Activated T-helper 2 cell treated with anti-CD3 and anti-CD28 coated beads, Interferon-gamma antibody, Interleukin-2, Interleukin-4, amounts not matched to agents 10 μg/mL and 5 μg/mL and 100 μg/mL, durations not matched to agents 14 hours and 24 hours and 36 hours (primary cell): ENCODE data around the gene NLGN1. TPM values are rescaled to one million over a fixed set of nuclear protein-coding genes. Genes with fewer than 3 reads are reported as not detected.

ENCODE experiments used
- DNase-seq: peaks from one replicate; pipeline ENCODE4 v3.0.0; 2021; ENCODE audit warnings: low spot score
- H3K27ac Mint-ChIP-seq: one replicate; pipeline ENCODE4 v1.8.0; 2021; ENCODE audit warnings: mixed read lengths
- H3K27me3 Mint-ChIP-seq: one replicate; pipeline ENCODE4 v1.8.0; 2021; ENCODE audit warnings: low read depth, mixed read lengths
- H3K36me3 Mint-ChIP-seq: one replicate; pipeline ENCODE4 v1.8.0; 2021; ENCODE audit warnings: low read depth, mixed read lengths
- H3K4me1 Mint-ChIP-seq: one replicate; pipeline ENCODE4 v1.8.0; 2021; ENCODE audit warnings: low read depth, mixed read lengths
- H3K4me3 Mint-ChIP-seq: one replicate; pipeline ENCODE4 v1.8.0; 2021; ENCODE audit warnings: low read depth, mild to moderate bottlenecking, moderate library complexity, mixed read lengths
- H3K9me3 Mint-ChIP-seq: one replicate; pipeline ENCODE4 v1.8.0; 2021; ENCODE audit warnings: mixed read lengths
- intact Hi-C: fragments of 100-400 bp; cut with micrococcal nuclease; formaldehyde crosslinking; loops from one replicate; pipeline ENCODE4 v1.15.1; 2023
- total RNA-seq: library from RNA; stranded (reverse); gene quantifications from 2 replicates; pipeline ENCODE4 v1.2.3, GENCODE V29; 2022

The NLGN1 gene
- total RNA-seq, 1 donor from 2014 or later = not detected

- Mint-ChIP-seq H3K4me3 (no peak overlapping the region), H3K27ac (no peak overlapping the region), H3K4me1 (no peaks in the 10 kb centered on the region), H3K27me3 (no peaks in the 10 kb centered on the region), H3K36me3 (no peaks in the 10 kb centered on the region), H3K9me3 (no peaks in the 10 kb centered on the region)
- DNase-seq = no peak
- intact Hi-C loops = no loop called here
These were observed 332.8 kb downstream of the NLGN1 start for GRCh38 chr3:173730391-173730790.

GRCh38 chr3:173732237-173732636 is 334.7 kb downstream of the NLGN1 start:
- intact Hi-C loops = no loop called here
- no peak for DNase-seq
- H3K4me1 Mint-ChIP-seq = no peaks in the 10 kb centered on the region
- H3K4me3 Mint-ChIP-seq = no peak overlapping the region
- H3K9me3 Mint-ChIP-seq = no peaks in the 10 kb centered on the region
- no peaks in the 10 kb centered on the region for H3K27me3 Mint-ChIP-seq
- H3K36me3 Mint-ChIP-seq = no peaks in the 10 kb centered on the region
- H3K27ac Mint-ChIP-seq = no peak overlapping the region

- intact Hi-C loops = no loop called here
- Mint-ChIP-seq H3K27ac (no peak overlapping the region), H3K9me3 (no peaks in the 10 kb centered on the region), H3K4me3 (no peak overlapping the region), H3K4me1 (no peaks in the 10 kb centered on the region), H3K36me3 (no peaks in the 10 kb centered on the region), H3K27me3 (no peaks in the 10 kb centered on the region)
- DNase-seq = no peak
These were observed 335.6 kb downstream of the NLGN1 start for GRCh38 chr3:173733029-173733652.

GRCh38 chr3:173734473-173734872 is 336.9 kb downstream of the NLGN1 start:
- intact Hi-C loops = no loop called here

GRCh38 chr3:173734895-173735294 is 337.4 kb downstream of the NLGN1 start:
- DNase-seq = no peak
- no peaks in the 10 kb centered on the region for H3K4me1 Mint-ChIP-seq
- no peaks in the 10 kb centered on the region for H3K36me3 Mint-ChIP-seq
- no peaks in the 10 kb centered on the region for H3K27me3 Mint-ChIP-seq
- no peaks in the 10 kb centered on the region for H3K9me3 Mint-ChIP-seq
- intact Hi-C loops = no loop called here
- no peak overlapping the region for H3K4me3 Mint-ChIP-seq
- no peak overlapping the region for H3K27ac Mint-ChIP-seq

More at GRCh38 chr3:173734473-173734872, 336.9 kb downstream of the NLGN1 start:
- Mint-ChIP-seq H3K9me3 (no peaks in the 10 kb centered on the region), H3K27ac (no peak overlapping the region), H3K4me3 (no peak overlapping the region), H3K27me3 (no peaks in the 10 kb centered on the region), H3K36me3 (no peaks in the 10 kb centered on the region), H3K4me1 (no peaks in the 10 kb centered on the region)
- no peak for DNase-seq

- DNase-seq = no peak
- Mint-ChIP-seq H3K4me1 (no peaks in the 10 kb centered on the region), H3K9me3 (no peaks in the 10 kb centered on the region), H3K36me3 (no peaks in the 10 kb centered on the region), H3K27ac (no peak overlapping the region), H3K4me3 (no peak overlapping the region), H3K27me3 (no peaks in the 10 kb centered on the region)
- intact Hi-C loops = no loop called here
These were observed 338.3 kb downstream of the NLGN1 start for GRCh38 chr3:173735841-173736240.

- Mint-ChIP-seq H3K36me3 (no peaks in the 10 kb centered on the region), H3K27me3 (no peaks in the 10 kb centered on the region), H3K4me3 (no peak overlapping the region), H3K27ac (no peak overlapping the region), H3K4me1 (no peaks in the 10 kb centered on the region), H3K9me3 (no peaks in the 10 kb centered on the region)
- intact Hi-C loops = no loop called here
- no peak for DNase-seq
These were observed 339.7 kb downstream of the NLGN1 start for GRCh38 chr3:173737167-173737808.

GRCh38 chr3:173739726-173740125 is 342.2 kb downstream of the NLGN1 start:
- no peak for DNase-seq
- H3K9me3 Mint-ChIP-seq = no peaks in the 10 kb centered on the region
- no peak overlapping the region for H3K27ac Mint-ChIP-seq
- intact Hi-C loops = no loop called here
- H3K4me1 Mint-ChIP-seq = no peaks in the 10 kb centered on the region
- no peaks in the 10 kb centered on the region for H3K27me3 Mint-ChIP-seq
- H3K36me3 Mint-ChIP-seq = no peaks in the 10 kb centered on the region
- H3K4me3 Mint-ChIP-seq = no peak overlapping the region

- DNase-seq = no peak
- Mint-ChIP-seq H3K27me3 (no peaks in the 10 kb centered on the region), H3K9me3 (no peaks in the 10 kb centered on the region), H3K36me3 (no peaks in the 10 kb centered on the region), H3K27ac (no peak overlapping the region), H3K4me3 (no peak overlapping the region), H3K4me1 (no peaks in the 10 kb centered on the region)
- intact Hi-C loops = no loop called here
These were observed 344.9 kb downstream of the NLGN1 start for GRCh38 chr3:173742491-173742890.

GRCh38 chr3:173743111-173743510 is 345.6 kb downstream of the NLGN1 start:
- Mint-ChIP-seq H3K9me3 (no peaks in the 10 kb centered on the region), H3K4me3 (no peak overlapping the region), H3K27me3 (no peaks in the 10 kb centered on the region), H3K4me1 (no peaks in the 10 kb centered on the region), H3K27ac (no peak overlapping the region), H3K36me3 (no peaks in the 10 kb centered on the region)
- intact Hi-C loops = no loop called here
- no peak for DNase-seq

GRCh38 chr3:173743516-173743915 is 346.0 kb downstream of the NLGN1 start:
- no peak overlapping the region for H3K27ac Mint-ChIP-seq
- H3K27me3 Mint-ChIP-seq = no peaks in the 10 kb centered on the region
- no peak overlapping the region for H3K4me3 Mint-ChIP-seq
- intact Hi-C loops = no loop called here
- DNase-seq = no peak
- no peaks in the 10 kb centered on the region for H3K4me1 Mint-ChIP-seq
- no peaks in the 10 kb centered on the region for H3K9me3 Mint-ChIP-seq
- H3K36me3 Mint-ChIP-seq = no peaks in the 10 kb centered on the region

GRCh38 chr3:173744479-173744878 is 346.9 kb downstream of the NLGN1 start:
- no peaks in the 10 kb centered on the region for H3K4me1 Mint-ChIP-seq

GRCh38 chr3:173744895-173745294 is 347.4 kb downstream of the NLGN1 start:
- intact Hi-C loops = no loop called here
- no peaks in the 10 kb centered on the region for H3K9me3 Mint-ChIP-seq
- no peak overlapping the region for H3K4me3 Mint-ChIP-seq
- no peak overlapping the region for H3K27ac Mint-ChIP-seq
- H3K27me3 Mint-ChIP-seq = no peaks in the 10 kb centered on the region
- no peaks in the 10 kb centered on the region for H3K4me1 Mint-ChIP-seq
- H3K36me3 Mint-ChIP-seq = no peaks in the 10 kb centered on the region
- DNase-seq = no peak

More at GRCh38 chr3:173744479-173744878, 346.9 kb downstream of the NLGN1 start:
- Mint-ChIP-seq H3K9me3 (no peaks in the 10 kb centered on the region), H3K36me3 (no peaks in the 10 kb centered on the region), H3K4me3 (no peak overlapping the region), H3K27ac (no peak overlapping the region), H3K27me3 (no peaks in the 10 kb centered on the region)
- intact Hi-C loops = no loop called here
- DNase-seq = no peak
